PC-3 (cell line): Measurements from ENCODE around the gene PPP2R3B. TPM values are rescaled to one million over a fixed set of nuclear protein-coding genes. Genes with fewer than 3 reads are reported as not detected.

Source experiments
- ATAC-seq: fragments of 200-7000 bp; cut with Tn5 transposase; 2 replicates; pipeline ENCODE4 v1.9.1; 2020; ENCODE audit warnings: mild to moderate bottlenecking, moderate library complexity
- BruUV-seq: library from RNA; stranded (reverse); fragments of 400-500 nt; replicated peaks from 2 replicates; lab custom pipeline; 2021; lab: Mats Ljungman, UMichigan
- CTCF ChIA-PET: fragments of 300-600 bp; sonication (Branson Sonifier 250); formaldehyde crosslinking; loops from one replicate; lab custom pipeline; 2022; ENCODE audit warnings: antibody characterized with exemption; lab: Charles Lee
- POLR2A ChIA-PET: fragments of 300-600 bp; sonication (Branson Sonifier 250); formaldehyde crosslinking; loops from one replicate; lab custom pipeline; 2022; ENCODE audit warnings: antibody characterized with exemption; ENCODE audit not compliant: unreplicated experiment; lab: Charles Lee
- DNase-seq: peaks from one replicate; pipeline ENCODE4 v3.0.0-alpha.2; 2015
- H2AFZ ChIP-seq: fragments of 300-600 bp; sonication (generic); 2 replicates; pipeline ENCODE4 v1.6.0; 2016; ENCODE audit warnings: antibody characterized with exemption, low read length
- H3F3A ChIP-seq: fragments of 300-600 bp; sonication (generic); one replicate; pipeline ENCODE4 v1.6.0; 2017; ENCODE audit warnings: antibody characterized with exemption, low read length, control low read depth, mild to moderate bottlenecking; ENCODE audit not compliant: unreplicated experiment
- H3K27ac ChIP-seq: fragments of 300-600 bp; sonication (generic); 2 replicates; pipeline ENCODE4 v1.5.1; 2016; ENCODE audit warnings: mild to moderate bottlenecking, low read length
- H3K27me3 ChIP-seq: fragments of 300-600 bp; sonication (generic); 2 replicates; pipeline ENCODE4 v1.6.1; 2016; ENCODE audit warnings: low read length, mixed read lengths
- H3K36me3 ChIP-seq: fragments of 300-600 bp; sonication (generic); 2 replicates; pipeline ENCODE4 v1.6.1; 2016; ENCODE audit warnings: low read depth, mixed run types, low read length, mixed read lengths
- H3K4me1 ChIP-seq: fragments of 300-600 bp; sonication (generic); 2 replicates; pipeline ENCODE4 v1.5.1; 2016; ENCODE audit warnings: low read length; ENCODE audit not compliant: insufficient read depth
- H3K4me2 ChIP-seq: fragments of 300-600 bp; sonication (generic); 2 replicates; pipeline ENCODE4 v1.6.0; 2016; ENCODE audit warnings: low read length
- H3K4me3 ChIP-seq: fragments of 300-600 bp; sonication (generic); 2 replicates; pipeline ENCODE4 v1.5.1; 2016; ENCODE audit warnings: mild to moderate bottlenecking, low read length, mixed read lengths
- H3K79me2 ChIP-seq: fragments of 300-600 bp; sonication (generic); 2 replicates; pipeline ENCODE4 v1.6.1; 2017; ENCODE audit warnings: low read length, mixed read lengths
- H3K9ac ChIP-seq: fragments of 300-600 bp; sonication (generic); 2 replicates; pipeline ENCODE4 v1.6.0; 2016; ENCODE audit warnings: mild to moderate bottlenecking, low read length
- H3K9me2 ChIP-seq: fragments of 300-600 bp; sonication (generic); replicated peaks from 2 replicates; pipeline ENCODE4 v1.6.1; 2016; ENCODE audit warnings: mixed run types, low read length, mixed read lengths
- H3K9me3 ChIP-seq: fragments of 300-600 bp; sonication (generic); 2 replicates; pipeline ENCODE4 v1.6.1; 2016; ENCODE audit warnings: low read length, mixed read lengths
- H4K20me1 ChIP-seq: fragments of 300-600 bp; sonication (generic); 2 replicates; pipeline ENCODE4 v1.6.1; 2016; ENCODE audit warnings: low read length, mixed read lengths
- EZH2 ChIP-seq: fragments of 300-600 bp; sonication (generic); IDR thresholded peaks from one replicate; pipeline ENCODE4 v1.6.1; 2017; ENCODE audit warnings: antibody characterized with exemption, mild to moderate bottlenecking, low read length; ENCODE audit not compliant: unreplicated experiment
- EZH2phosphoT487 ChIP-seq: fragments of 300-600 bp; sonication (generic); IDR thresholded peaks from 2 replicates; pipeline ENCODE4 v1.6.1; 2018; ENCODE audit warnings: mild to moderate bottlenecking, antibody characterized with exemption, low read length, borderline replicate concordance
- intact Hi-C: fragments of 100-400 bp; cut with micrococcal nuclease; formaldehyde crosslinking; loops from 2 replicates; pipeline ENCODE4 v1.9.0; 2023
- total RNA-seq: library from RNA; depleted of rRNA; stranded (reverse); fragments of >200 nt; gene quantifications from 2 replicates; pipeline ENCODE4 v1.2.3, GENCODE V29; 2014
- TF ChIP-seq, protein P1 (sequence below): fragments of 300-600 bp; sonication (generic); conservative IDR thresholded peaks from 2 replicates; pipeline ENCODE4 v1.5.1; 2017; ENCODE audit warnings: antibody characterized with exemption, low read depth, mild to moderate bottlenecking, low read length

Gene PPP2R3B
- total RNA-seq, 1 experiment from 2014 or later, result 35.4 TPM

DNA sequence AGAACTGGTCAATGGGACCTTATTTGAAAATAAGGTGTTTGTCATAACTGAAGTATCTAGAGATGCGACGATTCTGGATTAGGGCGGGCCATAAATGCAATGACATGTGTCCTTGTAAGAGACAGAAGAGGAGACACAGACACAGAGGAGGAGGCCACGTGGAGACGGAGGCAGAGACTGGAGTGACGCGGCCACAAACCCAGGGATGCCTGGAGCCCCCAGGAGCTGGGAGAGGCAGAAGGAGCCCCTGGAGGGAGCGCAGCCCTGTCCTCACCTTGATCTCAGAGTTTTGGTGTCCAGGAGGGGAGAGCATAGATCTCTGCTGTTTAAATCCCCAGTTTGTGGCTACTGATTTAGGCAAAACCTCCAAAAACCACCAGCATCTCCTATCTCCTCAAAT lies 73.2 kb downstream of the PPP2R3B start:
- intact Hi-C loops, result no loop called here
- no peaks in the 10 kb centered on the region for H3K9me3 ChIP-seq
- no peaks in the 10 kb centered on the region for H3K4me1 ChIP-seq
- no peaks in the 10 kb centered on the region for H3F3A ChIP-seq
- POLR2A ChIA-PET, result no interaction called here
- H3K36me3 ChIP-seq, result 0 out of 2 replicates have a peak, but pooled peaks cover 4% of the 10 kb centered on the region
- CTCF ChIA-PET, result no interaction called here
- H3K4me2 ChIP-seq, result no peak overlapping the region
- ATAC-seq, result no peak
- no peaks in the 10 kb centered on the region for H3K79me2 ChIP-seq
- H3K4me3 ChIP-seq, result no peak overlapping the region
- no peaks in the 10 kb centered on the region for H4K20me1 ChIP-seq
- no peak for TF ChIP-seq EZH2
- TF ChIP-seq EZH2phosphoT487, result no peak
- TF ChIP-seq, protein P1, sequence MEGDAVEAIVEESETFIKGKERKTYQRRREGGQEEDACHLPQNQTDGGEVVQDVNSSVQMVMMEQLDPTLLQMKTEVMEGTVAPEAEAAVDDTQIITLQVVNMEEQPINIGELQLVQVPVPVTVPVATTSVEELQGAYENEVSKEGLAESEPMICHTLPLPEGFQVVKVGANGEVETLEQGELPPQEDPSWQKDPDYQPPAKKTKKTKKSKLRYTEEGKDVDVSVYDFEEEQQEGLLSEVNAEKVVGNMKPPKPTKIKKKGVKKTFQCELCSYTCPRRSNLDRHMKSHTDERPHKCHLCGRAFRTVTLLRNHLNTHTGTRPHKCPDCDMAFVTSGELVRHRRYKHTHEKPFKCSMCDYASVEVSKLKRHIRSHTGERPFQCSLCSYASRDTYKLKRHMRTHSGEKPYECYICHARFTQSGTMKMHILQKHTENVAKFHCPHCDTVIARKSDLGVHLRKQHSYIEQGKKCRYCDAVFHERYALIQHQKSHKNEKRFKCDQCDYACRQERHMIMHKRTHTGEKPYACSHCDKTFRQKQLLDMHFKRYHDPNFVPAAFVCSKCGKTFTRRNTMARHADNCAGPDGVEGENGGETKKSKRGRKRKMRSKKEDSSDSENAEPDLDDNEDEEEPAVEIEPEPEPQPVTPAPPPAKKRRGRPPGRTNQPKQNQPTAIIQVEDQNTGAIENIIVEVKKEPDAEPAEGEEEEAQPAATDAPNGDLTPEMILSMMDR, result no peak
- H2AFZ ChIP-seq, result no peak overlapping the region
- no peak for DNase-seq
- H3K27me3 ChIP-seq, result no peaks in the 10 kb centered on the region
- H3K9me2 ChIP-seq, result no peaks in the 10 kb centered on the region
- H3K9ac ChIP-seq, result no peak overlapping the region
- no peak overlapping the region for H3K27ac ChIP-seq
- no TSS peak for BruUV-seq

GRCh38 chrX:312621-313331 lies 73.9 kb downstream of the PPP2R3B start:
- Histone ChIP-seq H2AFZ (no peak overlapping the region), H3K9me3 (no peaks in the 10 kb centered on the region), H3K36me3 (0 out of 2 replicates have a peak, but pooled peaks cover 4% of the 10 kb centered on the region), H3K9me2 (no peaks in the 10 kb centered on the region), H3K27ac (no peak overlapping the region), H3K4me3 (no peak overlapping the region), H3K9ac (no peak overlapping the region), H3K79me2 (no peaks in the 10 kb centered on the region), H3K4me1 (no peaks in the 10 kb centered on the region), H3K27me3 (no peaks in the 10 kb centered on the region), H4K20me1 (no peaks in the 10 kb centered on the region), H3K4me2 (no peak overlapping the region), H3F3A (no peaks in the 10 kb centered on the region)
- POLR2A ChIA-PET, result no interaction called here
- CTCF ChIA-PET, result no interaction called here
- intact Hi-C loops, result no loop called here
- TF ChIP-seq EZH2phosphoT487, result no peak
- no peak for TF ChIP-seq EZH2
- TF ChIP-seq, protein P1, result no peak
- DNase-seq, result no peak
- no peak for ATAC-seq
- BruUV-seq, result no TSS peak
